NK-92 treated with Interleukin-12 subunit alpha and Interleukin-12 subunit beta, amount 100 ng/mL, for 24 hours (cell line): ENCODE results near the gene CD2BP2.

Experiments used
- DNase-seq: peaks from one replicate; lab custom pipeline; 2025; lab: John Stamatoyannopoulos, UW

CD2BP2 gene

DNA sequence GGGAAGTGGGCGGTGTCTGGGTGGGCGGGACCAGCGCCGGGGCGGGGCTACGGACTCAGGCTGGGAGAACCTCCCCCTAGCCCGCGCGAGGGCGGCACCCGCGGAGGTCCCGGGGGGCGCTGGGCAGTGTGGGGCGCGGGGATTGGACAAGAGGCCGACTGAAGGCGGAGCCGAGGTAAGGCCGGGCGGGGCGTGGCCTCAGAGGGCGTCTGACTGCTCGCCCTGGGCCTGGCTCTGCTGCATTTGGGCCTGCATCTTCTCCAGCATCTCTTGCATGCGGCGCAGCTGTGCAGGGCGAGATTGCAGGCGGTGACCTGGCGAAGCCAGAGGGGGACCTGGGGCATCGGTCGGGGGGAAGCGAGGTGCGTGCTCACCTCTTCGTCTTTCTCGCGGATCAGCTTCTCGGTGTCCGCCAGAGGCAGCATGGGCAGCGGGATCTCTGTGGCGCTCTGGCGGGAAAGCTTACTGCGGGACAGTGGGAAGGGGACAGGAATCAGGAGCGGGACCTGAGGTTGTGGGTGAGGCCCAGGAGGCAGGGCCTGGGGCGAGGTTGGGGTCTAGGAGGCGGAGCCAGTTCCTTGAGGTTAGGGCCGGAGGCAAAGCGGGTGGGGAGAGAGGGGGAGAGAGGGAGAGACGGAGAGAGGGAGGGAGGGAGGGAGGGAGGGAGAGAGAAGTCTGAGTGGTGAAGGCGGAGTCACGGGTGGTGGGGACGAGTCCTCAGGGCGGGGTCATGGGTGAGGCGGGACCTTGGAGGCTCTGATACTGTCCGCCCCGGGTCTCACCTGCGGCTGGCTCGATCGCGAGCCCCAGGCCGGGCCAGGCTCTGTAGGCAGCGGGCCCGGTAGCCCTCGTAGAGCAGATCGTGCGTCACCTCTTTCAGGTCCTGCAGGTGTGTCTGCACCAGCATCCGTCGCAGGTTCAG is 23.4 kb upstream of the CD2BP2 start:
- DNase-seq = peak; percentile 98

DNA sequence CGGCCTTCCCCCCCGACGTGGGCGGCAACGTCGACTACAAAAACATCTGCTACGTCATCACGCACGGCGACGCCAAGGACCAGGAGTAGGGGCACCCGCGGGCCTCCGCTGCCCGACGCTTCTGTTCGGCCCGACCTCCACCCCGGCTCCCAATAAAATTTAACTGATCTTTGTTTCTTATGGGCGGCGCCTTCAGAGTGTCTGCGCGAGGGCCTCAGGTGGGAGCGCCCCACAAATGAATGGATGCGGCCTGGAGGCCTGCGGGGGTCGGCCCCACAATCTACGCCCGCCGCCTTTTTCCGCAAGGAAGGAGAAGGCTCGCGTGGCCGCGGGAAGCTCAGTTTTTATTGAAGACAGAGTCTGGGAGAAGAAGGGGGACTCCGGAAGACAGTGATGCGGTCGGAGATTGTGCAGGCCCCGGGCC is 22.7 kb upstream of the CD2BP2 start:
- peak; percentile 80 for DNase-seq

DNA sequence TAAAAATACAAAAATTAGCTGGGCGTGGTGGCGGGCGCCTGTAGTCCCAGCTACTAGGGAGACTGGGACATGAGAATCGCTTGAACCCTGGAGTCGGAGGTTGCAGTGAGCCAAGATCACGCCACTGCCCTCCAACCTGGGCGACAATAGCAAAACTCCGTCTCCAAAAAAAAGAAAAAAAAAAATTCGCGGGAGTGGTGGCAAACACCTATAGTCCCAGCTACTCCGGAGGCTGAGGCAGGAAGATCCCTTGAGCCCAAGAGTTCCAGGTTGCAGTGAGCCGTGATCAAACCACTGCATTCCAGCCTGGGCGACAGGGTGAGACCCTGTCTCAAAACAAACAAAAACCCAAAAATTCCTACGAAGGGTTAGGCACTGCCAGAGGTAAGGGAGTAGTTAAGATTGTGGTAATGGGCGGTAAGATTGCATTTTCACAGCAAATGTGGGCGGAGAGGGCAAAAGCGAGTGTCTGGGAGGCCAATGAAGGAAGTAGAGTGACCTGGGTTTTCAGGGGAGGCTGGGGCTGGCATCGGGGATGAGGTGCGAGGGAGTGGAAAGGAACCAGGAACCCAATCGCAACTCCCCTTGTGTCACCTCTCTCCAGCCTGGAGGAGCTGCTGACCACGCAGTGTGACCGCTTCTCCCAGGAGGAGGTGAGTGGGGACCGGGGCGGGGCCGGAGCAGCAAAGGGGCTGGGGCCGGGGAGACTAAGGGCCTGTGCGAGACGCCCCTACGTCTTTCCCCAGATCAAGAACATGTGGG is 22.1 kb upstream of the CD2BP2 start:
- no peak for DNase-seq

GRCh38 chr16:30376461-30376902 is 21.4 kb upstream of the CD2BP2 start:
- no peak for DNase-seq

DNA sequence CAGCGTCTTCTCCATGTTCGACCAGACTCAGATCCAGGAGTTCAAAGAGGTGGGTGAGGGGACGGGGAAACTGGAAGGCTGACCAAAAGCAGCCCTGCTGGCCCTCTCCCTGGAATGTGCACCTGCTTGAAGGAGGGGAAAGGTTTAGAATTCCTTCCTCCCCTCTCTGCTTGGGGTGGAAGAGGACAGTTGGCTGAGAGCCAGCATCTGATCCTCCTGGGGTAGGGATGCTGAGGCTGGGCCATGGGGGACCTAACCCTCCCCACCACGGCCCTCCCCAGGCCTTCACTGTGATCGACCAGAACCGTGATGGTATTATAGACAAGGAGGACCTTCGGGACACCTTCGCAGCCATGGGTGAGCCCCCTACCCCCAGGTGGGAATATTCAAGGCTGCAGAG is 20.8 kb upstream of the CD2BP2 start:
- DNase-seq = no peak

DNA sequence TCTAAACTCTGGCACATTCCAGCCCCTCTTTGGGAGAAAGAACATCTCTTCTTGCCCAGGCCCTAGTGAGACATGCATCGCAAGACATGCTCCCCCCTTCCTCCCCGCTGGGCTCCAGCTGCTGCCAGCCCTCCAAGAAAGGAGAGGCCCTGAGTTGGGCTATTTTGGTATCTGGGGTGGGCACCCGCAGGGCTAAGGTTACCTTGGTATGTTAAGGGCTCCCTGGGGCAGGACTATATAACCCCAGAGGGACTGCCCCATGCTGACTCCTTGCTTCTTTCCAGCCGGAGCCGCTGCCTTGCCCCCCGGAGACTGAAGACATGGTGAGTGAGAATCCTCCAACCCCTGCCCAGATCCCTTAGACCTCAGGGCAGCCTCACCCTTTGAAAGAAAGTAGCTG is 19.4 kb upstream of the CD2BP2 start, which contains the start of gene MYL11:
MYL11 (plus strand) TSS at position 265 of the 400 bp plus-strand sequence; CDS start at position 321, 56 bp downstream.
- no peak for DNase-seq

DNA sequence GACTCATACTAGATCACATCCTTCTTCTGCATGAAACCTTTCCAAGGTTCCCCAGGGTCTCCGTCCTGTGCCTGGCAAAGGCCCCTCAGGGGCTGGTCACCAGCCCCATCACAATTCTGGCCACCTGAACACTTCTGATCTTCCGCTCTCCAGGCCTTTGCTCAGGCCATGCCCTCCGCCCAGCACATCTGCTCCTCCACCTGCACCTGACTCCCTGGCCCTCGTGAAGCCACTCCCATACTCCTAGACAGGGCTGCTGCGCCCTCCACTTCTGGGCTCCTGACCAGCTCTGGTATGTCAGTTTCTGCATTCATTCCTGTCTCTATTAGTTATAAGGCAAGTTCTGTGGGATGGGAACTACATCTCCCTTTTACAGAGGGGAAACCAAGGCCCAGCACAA is 17.6 kb upstream of the CD2BP2 start:
- no peak for DNase-seq

DNA sequence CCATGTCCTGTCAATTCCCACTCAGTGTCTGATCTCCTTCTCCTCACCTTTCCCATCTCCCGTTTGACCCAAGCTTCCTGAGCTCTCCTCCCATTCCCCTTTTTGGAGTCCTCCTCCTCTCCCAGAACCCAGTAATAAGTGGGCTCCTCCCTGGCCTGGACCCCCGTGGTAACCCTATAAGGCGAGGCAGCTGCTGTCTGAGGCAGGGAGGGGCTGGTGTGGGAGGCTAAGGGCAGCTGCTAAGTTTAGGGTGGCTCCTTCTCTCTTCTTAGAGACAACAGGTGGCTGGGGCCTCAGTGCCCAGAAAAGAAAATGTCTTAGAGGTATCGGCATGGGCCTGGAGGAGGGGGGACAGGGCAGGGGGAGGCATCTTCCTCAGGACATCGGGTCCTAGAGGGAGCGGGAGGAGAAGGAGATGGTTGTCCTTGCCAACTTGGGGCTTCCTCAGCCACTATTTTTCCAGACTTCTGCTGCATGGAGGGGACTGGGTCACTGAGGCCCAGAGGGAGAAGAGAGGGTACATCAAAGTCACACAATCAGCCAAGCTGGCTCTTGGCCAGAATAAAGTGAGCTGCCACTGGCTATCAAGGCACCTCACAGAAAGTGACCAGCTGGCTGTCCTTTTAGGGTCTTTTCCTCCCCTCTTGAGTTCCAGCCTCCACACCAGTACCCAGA is 17.1 kb upstream of the CD2BP2 start:
- no peak for DNase-seq

- DNase-seq = no peak
Observed at GRCh38 chr16:30371248-30371816, 16.2 kb upstream of the CD2BP2 start.

DNA sequence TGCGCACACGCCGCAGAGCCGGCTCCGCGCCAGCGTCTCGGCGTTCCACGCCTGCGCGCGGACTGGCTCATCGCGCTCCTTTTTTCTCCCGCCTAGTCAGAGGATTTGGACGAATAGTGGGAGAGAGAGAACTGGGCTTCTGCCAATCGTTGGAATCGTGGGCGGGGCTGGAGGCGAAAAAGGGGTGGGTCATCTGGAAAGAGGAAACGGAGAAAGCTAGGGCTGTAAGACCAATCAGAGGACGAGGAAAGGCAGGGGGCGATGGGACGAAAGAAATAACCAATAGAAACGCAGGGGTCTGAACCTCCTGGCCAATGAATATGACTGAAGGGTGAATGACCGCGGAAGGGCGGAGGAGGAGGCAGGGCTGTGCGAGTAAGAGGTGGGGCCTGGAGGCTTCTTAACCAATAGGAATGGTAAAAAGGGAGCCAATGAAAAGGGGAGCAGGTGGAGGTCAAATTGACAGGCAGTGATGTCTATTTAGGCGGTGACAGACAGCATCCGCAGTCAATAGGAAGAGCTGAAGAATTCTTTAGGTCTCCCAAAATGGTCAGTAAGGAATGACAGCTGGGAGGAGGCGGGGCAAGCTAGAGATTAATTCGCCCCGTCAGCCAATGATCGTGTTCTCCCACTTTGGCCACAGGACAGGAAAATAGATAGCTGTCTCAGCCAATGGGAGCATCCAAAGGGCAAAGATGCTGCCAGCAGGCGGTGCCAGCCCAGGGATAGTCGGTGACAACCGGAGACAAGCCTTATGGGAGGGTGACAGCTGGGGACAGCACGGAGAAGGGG is 15.5 kb upstream of the CD2BP2 start, which contains the start of gene TBC1D10B:
TBC1D10B (minus strand) TSS at position 39 of the 792 bp plus-strand sequence. CDS start 311 bp downstream, outside the sequence.
- DNase-seq = peak; percentile 99

DNA sequence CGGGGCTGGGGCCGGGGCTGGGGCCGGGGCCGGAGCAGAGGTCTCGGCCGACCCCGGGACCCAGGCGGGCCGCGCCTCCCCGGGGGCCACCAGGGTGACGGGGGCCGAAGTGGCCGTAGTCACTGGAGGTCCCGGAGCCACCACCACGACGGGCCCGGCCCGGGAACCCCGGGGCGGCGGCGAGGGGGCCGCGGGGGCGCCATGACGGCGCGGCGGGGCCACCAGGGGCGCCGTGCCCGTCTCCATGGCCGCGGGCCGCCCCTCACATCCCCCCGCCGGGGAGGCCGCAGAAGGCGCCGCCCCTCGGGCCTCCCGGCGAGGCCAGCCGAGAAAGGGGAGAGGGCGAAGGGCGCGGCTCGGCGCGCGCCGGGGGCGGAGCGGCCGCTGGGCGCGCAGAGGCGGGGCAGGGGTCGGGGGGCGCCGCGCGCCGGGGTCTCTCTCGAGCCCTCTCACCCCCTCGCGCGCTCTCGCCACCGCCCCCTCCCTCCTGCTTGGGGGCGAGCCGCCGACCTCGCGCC is 14.9 kb upstream of the CD2BP2 start:
- DNase-seq = no peak

DNA sequence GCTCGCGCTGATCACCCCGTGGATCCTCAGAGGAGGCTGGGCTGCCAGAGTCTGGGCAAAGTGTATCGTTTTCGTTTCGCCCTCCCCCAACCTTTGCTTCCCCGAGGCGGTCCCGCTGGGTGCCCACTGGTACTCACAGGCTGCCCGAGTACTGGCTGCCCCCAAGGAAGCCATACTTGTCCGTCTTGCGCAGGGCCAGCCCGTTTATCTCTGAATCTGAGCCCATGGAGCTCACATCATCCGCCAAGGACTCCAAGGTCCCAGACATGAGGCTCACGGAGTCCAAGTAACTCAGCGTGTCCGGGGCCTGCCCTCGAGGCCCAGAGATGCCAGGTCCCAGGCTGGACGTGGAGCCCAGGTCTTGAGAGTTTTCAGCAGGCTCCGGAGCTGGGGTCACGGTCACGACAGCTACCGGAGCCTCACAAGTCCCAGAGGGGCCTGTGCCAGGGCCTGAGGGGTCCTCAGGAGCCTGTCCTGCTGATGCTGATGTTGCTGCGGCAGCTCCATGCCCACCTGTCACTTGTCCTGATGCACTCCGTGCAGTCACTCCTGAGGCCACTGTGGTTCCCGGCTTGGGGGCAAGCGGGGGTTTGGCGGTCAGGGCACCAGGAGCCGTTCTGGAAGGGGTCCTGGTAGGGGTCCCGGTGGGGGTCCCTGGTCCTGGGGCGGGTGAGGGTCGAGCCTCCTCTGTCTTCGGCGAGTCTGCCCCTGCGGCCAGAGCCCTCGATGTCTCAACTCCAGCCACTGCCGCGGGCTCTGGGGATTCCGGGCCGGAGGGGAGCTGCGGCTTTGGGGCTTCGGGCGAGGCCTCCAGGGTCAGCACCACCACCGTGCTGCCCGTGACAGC is 14.2 kb upstream of the CD2BP2 start:
- DNase-seq = peak; percentile 38

DNA sequence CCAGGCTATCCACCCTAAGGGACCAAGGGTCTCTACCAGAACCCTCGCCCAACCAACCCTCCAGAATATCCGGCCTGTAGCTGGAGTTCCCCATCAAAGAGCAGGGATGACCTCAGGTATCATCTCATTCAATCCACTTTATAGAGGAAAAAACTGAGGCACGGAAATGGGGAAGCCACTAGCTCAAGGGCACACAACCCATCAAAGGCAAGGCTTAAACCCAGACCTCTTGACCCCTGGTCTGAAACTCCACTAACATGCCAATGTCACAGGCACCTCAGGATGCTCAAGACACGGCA is 13.6 kb upstream of the CD2BP2 start:
- DNase-seq = no peak

GRCh38 chr16:30368122-30368791 is 13.1 kb upstream of the CD2BP2 start:
- no peak for DNase-seq

DNA sequence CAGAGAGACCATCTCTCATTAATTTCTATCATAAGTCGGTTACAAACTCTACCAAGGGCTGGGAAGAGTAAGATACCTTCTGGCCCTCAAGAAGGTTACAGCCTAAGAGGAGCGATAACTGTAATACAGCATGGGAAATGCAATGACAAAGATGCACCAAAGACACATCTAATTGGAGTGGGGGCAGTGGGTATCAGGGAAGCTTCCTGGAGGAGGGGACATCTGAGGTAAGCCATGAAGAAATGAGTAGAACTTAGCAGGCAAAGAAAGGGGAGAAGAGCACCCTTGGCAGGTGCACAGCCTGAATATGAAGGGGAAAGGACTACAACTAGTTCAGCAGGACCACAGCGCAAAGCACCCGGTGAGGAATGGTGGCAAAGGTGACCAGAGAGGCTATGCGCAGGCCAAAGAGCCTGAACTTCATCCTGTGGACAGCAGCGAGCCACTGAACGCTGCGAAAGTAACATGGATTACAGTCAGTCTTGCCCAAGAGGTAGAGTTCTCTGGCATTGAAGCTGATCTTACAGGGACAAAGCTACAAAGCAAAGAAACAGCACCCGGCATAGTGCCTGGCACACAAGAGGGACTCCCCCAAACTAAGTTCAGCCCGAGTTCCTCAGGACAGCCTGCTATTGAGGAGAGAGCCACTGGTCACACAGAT is 12.4 kb upstream of the CD2BP2 start:
- no peak for DNase-seq

DNA sequence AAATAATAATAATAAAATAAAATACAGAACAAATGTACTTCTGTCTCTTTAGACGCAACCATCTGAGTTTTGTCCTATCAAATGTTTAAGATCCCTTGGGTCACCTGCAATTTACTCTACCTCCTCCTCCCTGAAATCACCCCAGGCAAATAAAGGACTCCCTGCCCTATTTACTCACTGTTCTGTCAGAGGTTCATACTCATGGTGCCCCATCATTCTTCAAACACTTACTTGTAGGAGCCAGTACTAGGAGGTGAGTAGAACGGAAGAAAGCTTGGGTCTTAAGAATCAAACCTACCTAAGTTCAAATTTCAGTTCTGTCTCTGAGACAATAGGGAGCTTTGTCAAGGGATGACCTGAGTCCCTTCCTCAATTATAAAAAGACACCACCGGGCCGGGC is 11.4 kb upstream of the CD2BP2 start:
- DNase-seq = no peak

GRCh38 chr16:30365200-30365599 is 10.1 kb upstream of the CD2BP2 start:
- DNase-seq = no peak

GRCh38 chr16:30361180-30361579 is 6.1 kb upstream of the CD2BP2 start:
- no peak for DNase-seq

DNA sequence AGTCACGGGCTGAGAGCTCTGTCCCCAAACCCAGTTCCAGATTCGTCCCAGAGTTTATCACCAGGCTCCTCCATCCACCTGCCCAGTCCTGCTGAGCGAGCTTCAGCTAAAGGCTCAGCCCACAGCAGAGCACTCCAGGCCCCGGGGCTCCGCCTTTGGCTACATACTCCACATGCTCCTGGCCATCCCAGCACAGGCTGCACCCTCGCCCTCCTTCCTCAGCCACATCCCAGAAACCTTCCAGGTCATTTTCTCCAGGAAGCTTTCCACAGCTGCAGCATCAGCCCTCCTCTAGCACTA is 4.7 kb upstream of the CD2BP2 start:
- no peak for DNase-seq
